Activated naive CD8-positive, alpha-beta T cell (primary cell): ENCODE data around the gene OSBPL9.
"Not testable (repeated sequence)": the region's sequence is repeated elsewhere in the genome, so short reads cannot be mapped to it uniquely, and the experiment has no call there.

ENCODE experiments used
- H3K27ac Mint-ChIP-seq: one replicate; pipeline ENCODE4 v1.8.0; 2021; ENCODE audit warnings: mixed read lengths
- H3K27me3 Mint-ChIP-seq: one replicate; pipeline ENCODE4 v1.8.0; 2021; ENCODE audit warnings: mixed read lengths
- H3K36me3 Mint-ChIP-seq: one replicate; pipeline ENCODE4 v1.8.0; 2021; ENCODE audit warnings: mixed read lengths
- H3K4me1 Mint-ChIP-seq: one replicate; pipeline ENCODE4 v1.8.0; 2021; ENCODE audit warnings: low read depth, mixed read lengths
- H3K4me3 Mint-ChIP-seq: one replicate; pipeline ENCODE4 v1.8.0; 2021; ENCODE audit warnings: mild to moderate bottlenecking, mixed read lengths
- H3K9me3 Mint-ChIP-seq: one replicate; pipeline ENCODE4 v1.8.0; 2021; ENCODE audit warnings: low read depth, mixed read lengths

The OSBPL9 gene

GRCh38 chr1:51794868-51795267 is 178.0 kb downstream of the OSBPL9 start:
- no peak overlapping the region for H3K4me3 Mint-ChIP-seq
- peaks cover 7% of the 10 kb centered on the region for H3K36me3 Mint-ChIP-seq
- no peaks in the 10 kb centered on the region for H3K27me3 Mint-ChIP-seq
- H3K9me3 Mint-ChIP-seq, result no peaks in the 10 kb centered on the region
- peaks cover 5% of the 10 kb centered on the region for H3K4me1 Mint-ChIP-seq
- H3K27ac Mint-ChIP-seq, result no peak overlapping the region

- no peaks in the 10 kb centered on the region for H3K4me1 Mint-ChIP-seq
- H3K4me3 Mint-ChIP-seq, result no peak overlapping the region
- no peaks in the 10 kb centered on the region for H3K27me3 Mint-ChIP-seq
- H3K36me3 Mint-ChIP-seq, result peaks cover 5% of the 10 kb centered on the region
- H3K9me3 Mint-ChIP-seq, result no peaks in the 10 kb centered on the region
- no peak overlapping the region for H3K27ac Mint-ChIP-seq
Observed at GRCh38 chr1:51799372-51799771, 182.5 kb downstream of the OSBPL9 start.

GRCh38 chr1:51814513-51814912 is 197.6 kb downstream of the OSBPL9 start:
- no peaks in the 10 kb centered on the region for H3K9me3 Mint-ChIP-seq
- no peaks in the 10 kb centered on the region for H3K4me1 Mint-ChIP-seq
- H3K4me3 Mint-ChIP-seq, result no peak overlapping the region
- H3K27ac Mint-ChIP-seq, result no peak overlapping the region
- H3K36me3 Mint-ChIP-seq, result peaks cover 11% of the 10 kb centered on the region
- no peaks in the 10 kb centered on the region for H3K27me3 Mint-ChIP-seq

GRCh38 chr1:51818487-51818886 is 201.6 kb downstream of the OSBPL9 start:
- H3K9me3 Mint-ChIP-seq, result no peaks in the 10 kb centered on the region

GRCh38 chr1:51819021-51819420 is 202.1 kb downstream of the OSBPL9 start:
- H3K27me3 Mint-ChIP-seq, H3K4me1 Mint-ChIP-seq, H3K9me3 Mint-ChIP-seq, H3K27ac Mint-ChIP-seq, H3K4me3 Mint-ChIP-seq: not testable (repeated sequence)
- peaks cover 19% of the 10 kb centered on the region for H3K36me3 Mint-ChIP-seq

More at GRCh38 chr1:51818487-51818886, 201.6 kb downstream of the OSBPL9 start:
- Mint-ChIP-seq H3K36me3 (peaks cover 19% of the 10 kb centered on the region), H3K27me3 (no peaks in the 10 kb centered on the region), H3K4me3 (no peak overlapping the region), H3K4me1 (no peaks in the 10 kb centered on the region), H3K27ac (no peak overlapping the region)

- no peaks in the 10 kb centered on the region for H3K4me1 Mint-ChIP-seq
- no peaks in the 10 kb centered on the region for H3K27me3 Mint-ChIP-seq
- no peak overlapping the region for H3K4me3 Mint-ChIP-seq
- no peak overlapping the region for H3K27ac Mint-ChIP-seq
- no peaks in the 10 kb centered on the region for H3K9me3 Mint-ChIP-seq
- H3K36me3 Mint-ChIP-seq, result peaks cover 15% of the 10 kb centered on the region
Observed at GRCh38 chr1:51819810-51820209, 202.9 kb downstream of the OSBPL9 start.

- no peak overlapping the region for H3K27ac Mint-ChIP-seq
- no peaks in the 10 kb centered on the region for H3K27me3 Mint-ChIP-seq
- H3K4me3 Mint-ChIP-seq, result no peak overlapping the region
- no peaks in the 10 kb centered on the region for H3K9me3 Mint-ChIP-seq
- peaks cover 1% of the 10 kb centered on the region for H3K4me1 Mint-ChIP-seq
- H3K36me3 Mint-ChIP-seq, result peaks cover 12% of the 10 kb centered on the region
Observed at GRCh38 chr1:51829058-51829457, 212.2 kb downstream of the OSBPL9 start.

- Mint-ChIP-seq H3K27ac (no peak overlapping the region), H3K4me3 (no peak overlapping the region), H3K27me3 (no peaks in the 10 kb centered on the region), H3K4me1 (peaks cover 1% of the 10 kb centered on the region), H3K36me3 (peaks cover 14% of the 10 kb centered on the region), H3K9me3 (no peaks in the 10 kb centered on the region)
Observed at GRCh38 chr1:51833700-51834099, 216.8 kb downstream of the OSBPL9 start.

- Mint-ChIP-seq H3K4me3 (no peak overlapping the region), H3K9me3 (no peaks in the 10 kb centered on the region), H3K27me3 (no peaks in the 10 kb centered on the region), H3K36me3 (peaks cover 15% of the 10 kb centered on the region), H3K4me1 (peaks cover 12% of the 10 kb centered on the region), H3K27ac (no peak overlapping the region)
Observed at GRCh38 chr1:51837243-51837642, 220.4 kb downstream of the OSBPL9 start.
